Medulla oblongata (tissue), 1 donor: ENCODE results near the gene PADI3.
"Not testable (repeated sequence)": the region's sequence is repeated elsewhere in the genome, so short reads cannot be mapped to it uniquely, and the experiment has no call there.

Experiments
- DNase-seq: peaks from one replicate; pipeline ENCODE4 v3.0.0-alpha.2; 2015; ENCODE audit errors: extremely low spot score

The PADI3 gene

GRCh38 chr1:17241780-17242074, 7.2 kb upstream of the PADI3 start:
- not testable (repeated sequence) for DNase-seq

GRCh38 chr1:17243274-17243673, 5.6 kb upstream of the PADI3 start:
- no peak for DNase-seq

- DNase-seq, result no peak
Observed at GRCh38 chr1:17244821-17245740, 3.8 kb upstream of the PADI3 start.

DNA sequence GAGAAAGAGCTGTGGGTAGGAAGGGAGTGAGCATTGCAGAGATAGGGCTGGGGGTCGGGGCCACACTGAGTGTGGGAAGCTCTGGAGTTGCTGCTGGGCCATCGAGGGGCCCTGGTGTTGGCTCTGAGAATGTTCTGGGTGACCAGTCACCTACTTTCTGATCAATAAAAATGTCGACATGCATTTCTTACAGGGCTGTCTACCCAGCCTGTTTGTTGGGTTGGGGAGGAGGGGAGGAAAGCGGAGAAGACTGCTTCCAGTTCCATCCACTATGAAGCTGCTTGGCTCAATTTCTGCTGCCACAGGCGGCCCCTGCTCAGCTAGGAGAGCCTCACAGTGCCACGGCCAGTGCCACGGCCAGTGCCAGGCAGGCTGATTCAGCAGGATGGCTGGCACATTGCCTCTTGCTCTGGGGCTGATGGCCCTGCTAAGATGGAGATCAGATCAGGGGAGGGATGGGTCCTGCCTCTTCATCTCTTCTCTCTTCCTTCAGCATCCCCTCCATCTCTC, 3.0 kb upstream of the PADI3 start:
- no peak for DNase-seq

DNA sequence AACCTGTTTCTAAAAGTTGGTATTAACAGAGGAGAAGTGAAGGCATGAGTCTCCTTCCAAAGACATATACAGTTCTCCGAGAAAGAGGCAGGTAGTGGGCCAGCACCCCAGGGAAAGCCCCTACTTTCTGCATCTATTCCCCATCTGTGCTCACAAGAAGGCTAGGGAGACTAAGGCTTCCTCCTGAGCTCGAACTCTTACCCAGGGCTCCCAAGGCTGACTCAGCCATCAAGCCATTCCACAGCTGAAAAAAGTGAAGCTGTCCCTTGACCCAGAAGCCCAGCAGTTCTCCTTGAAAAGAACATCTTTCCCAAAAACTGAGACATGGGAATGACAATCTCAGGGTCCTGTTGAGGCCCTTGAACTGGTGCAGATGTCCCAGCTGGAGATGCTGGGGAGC, 1.9 kb upstream of the PADI3 start:
- no peak for DNase-seq

DNA sequence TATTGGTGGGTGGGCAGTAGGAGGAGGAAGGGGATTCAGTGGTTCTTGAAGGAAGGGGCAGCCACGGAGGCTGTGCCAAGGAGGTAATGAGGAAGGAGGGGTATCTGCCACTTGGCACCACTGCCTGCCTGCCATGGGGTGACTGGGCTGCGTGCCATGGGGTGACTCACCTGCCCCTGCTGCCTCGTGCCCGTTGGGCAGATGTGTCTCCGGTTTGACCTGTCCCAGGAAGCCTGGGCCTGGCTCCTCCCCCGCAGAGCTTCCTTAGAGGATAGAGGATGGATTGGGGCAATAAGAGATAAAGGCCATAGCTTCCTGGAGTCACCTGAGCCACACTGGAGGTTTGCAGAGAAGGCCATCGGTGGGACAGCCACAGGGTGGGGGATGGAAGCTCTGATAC, 1.7 kb downstream of the PADI3 start:
- no peak for DNase-seq

- no peak for DNase-seq
Observed at GRCh38 chr1:17251246-17251645, 2.3 kb downstream of the PADI3 start.

DNA sequence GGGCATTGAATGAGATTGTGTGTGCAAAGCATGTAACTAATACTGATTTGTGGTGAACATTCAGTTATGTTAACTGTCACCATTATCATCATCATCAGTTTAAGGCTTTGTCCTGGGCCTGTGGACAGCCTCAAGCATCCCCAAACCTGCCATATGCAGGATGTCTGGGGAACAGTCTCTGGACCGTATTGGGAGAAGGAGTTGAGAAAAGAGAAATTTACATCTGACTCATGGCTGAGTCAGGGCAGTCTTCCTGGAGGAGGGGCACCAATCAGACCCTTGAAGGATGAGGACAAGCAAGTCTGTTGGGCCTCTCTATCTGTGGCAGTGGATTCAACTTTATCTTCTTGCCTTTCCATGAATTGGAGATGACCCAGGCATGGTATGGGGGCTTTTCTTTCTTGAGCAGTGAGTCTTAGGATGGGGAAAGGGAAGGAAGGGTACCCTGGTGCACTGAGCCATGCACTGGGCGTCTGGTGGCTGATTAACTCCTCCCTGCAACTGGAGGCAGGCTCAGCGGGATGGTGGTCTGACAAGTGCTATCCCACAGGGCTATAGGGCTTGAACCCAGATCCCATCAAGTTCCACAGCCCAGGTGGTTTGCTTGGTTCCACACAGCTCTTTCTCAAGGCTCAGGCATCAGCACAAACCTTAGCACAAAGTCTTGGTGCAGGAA, 2.9 kb downstream of the PADI3 start:
- no peak for DNase-seq

DNA sequence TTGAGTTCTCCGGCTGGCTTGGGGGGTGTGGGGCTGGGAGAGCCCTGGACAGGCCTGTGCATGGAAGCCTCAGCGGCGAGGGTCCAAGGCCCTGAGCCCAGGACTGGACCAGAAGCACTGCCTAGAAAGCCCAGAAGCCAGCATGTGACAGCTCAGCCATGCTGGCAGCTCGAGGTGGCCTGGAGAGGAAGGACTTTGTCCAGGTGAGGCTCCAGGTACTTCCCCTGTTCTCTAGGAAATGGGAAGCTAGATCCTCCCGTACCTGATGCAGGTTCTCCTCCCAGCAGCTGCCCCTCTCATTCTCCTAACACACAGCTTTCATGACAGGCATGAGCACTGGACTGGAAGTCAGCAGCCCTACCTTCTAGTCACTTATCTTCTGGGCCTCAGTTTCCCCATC, 6.4 kb downstream of the PADI3 start:
- no peak for DNase-seq

GRCh38 chr1:17258116-17258757, 9.3 kb downstream of the PADI3 start:
- DNase-seq, result no peak

- no peak for DNase-seq
Observed at GRCh38 chr1:17258758-17259130, 9.8 kb downstream of the PADI3 start.

DNA sequence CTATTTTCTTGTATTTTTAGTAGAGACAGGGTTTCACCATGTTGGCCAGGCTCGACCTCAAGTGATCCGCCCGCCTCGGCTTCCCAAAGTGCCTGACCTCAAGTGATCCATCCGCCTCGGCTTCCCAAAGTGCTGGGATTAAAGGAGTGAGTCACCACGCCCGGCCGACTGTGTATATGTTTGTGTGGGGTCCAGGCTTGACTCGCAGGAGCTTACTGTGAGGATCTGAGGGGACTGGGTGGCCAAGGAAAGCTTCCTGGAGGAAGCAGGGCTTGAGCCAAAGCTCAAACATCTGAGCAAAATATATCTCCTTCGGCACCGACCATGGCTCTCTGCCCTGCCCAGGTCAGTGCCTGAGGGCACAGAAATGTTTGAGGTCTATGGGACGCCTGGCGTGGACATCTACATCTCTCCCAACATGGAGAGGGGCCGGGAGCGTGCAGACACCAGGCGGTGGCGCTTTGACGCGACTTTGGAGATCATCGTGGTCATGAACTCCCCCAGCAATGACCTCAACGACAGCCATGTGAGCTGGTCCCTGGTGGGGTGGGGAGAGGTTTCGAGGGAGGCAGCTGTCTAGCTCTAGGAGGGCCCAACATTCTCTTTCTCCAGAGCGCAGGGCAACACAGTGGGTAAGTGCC, 10.5 kb downstream of the PADI3 start:
- DNase-seq, result no peak

- no peak for DNase-seq
Observed at GRCh38 chr1:17260264-17260663, 11.4 kb downstream of the PADI3 start.

DNA sequence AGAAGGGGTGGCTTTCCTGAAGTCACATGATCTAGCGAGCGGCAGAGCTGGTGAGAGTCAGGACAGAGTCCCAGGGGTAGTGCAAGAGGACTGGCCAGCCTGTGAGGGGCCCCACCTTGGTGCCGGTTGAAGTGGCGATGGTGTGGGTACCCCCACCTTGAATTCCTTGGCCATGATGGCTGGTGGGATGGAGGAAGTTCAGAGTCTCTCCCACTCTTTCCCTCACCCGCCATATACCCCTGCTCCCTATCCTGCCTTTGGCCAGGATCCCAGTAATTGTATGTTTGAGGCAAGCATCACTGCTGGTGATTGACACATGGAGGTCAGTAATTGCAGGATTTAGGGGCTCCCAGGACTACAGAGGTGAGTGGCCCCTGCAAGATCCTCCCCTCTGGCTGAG, 11.8 kb downstream of the PADI3 start:
- DNase-seq, result no peak

DNA sequence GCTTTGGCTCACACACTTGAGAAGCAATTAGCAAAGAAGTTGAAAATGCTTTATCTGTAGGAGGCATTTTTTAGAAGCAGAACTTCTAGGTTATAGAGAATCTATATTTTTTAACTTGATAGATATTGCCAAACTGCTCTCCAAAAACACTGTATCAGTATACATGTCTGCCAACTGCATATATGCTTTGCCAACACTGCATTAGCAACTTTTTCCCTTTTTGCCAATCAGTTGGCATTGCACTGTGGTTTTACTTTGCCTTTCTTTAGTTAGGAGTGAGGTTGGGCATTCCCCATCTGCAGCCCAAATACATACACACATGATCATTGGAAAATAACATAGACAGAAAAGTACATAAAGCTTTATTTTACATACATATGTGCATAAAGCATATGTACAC, 15.0 kb downstream of the PADI3 start:
- no peak for DNase-seq

- no peak for DNase-seq
Observed at GRCh38 chr1:17264470-17264869, 15.6 kb downstream of the PADI3 start.

DNA sequence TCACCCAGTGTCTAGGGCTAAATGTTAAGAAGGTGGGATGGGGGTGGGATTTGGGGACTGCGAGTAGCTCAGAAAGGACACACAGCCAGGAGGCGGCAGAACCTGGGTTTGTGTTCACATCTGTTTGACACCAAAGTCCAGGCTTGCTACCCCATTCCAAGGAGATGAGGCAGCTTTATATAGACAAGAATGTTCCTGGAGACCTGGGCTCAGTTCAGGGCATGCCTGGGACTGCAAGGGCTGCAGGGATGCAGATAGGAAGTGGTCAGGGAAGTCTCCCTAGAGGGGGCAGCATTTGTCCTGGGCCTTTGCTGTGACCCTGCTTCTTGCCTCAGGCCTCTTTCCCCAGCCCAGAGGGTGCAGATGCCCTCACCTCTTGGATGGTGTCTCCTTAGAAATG, 16.3 kb downstream of the PADI3 start:
- no peak for DNase-seq

DNA sequence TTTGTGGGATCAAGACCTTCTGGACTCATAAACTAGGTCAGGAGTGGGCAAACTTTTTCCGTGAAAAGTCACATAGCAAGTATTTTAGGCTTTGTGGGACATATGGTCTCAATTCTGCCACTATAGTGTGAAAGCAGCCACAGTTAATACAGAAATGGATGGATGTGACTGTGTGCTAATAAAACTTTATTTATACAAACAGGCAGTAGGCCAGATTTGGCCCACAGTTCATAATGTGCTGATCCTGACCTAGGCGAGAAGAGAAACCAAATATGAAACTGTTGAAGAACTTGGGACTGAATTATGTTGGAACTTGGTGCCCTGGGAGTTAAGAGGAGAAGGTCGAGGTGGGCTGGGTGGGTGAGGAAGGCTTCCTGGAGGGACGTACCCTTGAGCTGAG, 17.1 kb downstream of the PADI3 start:
- no peak for DNase-seq

DNA sequence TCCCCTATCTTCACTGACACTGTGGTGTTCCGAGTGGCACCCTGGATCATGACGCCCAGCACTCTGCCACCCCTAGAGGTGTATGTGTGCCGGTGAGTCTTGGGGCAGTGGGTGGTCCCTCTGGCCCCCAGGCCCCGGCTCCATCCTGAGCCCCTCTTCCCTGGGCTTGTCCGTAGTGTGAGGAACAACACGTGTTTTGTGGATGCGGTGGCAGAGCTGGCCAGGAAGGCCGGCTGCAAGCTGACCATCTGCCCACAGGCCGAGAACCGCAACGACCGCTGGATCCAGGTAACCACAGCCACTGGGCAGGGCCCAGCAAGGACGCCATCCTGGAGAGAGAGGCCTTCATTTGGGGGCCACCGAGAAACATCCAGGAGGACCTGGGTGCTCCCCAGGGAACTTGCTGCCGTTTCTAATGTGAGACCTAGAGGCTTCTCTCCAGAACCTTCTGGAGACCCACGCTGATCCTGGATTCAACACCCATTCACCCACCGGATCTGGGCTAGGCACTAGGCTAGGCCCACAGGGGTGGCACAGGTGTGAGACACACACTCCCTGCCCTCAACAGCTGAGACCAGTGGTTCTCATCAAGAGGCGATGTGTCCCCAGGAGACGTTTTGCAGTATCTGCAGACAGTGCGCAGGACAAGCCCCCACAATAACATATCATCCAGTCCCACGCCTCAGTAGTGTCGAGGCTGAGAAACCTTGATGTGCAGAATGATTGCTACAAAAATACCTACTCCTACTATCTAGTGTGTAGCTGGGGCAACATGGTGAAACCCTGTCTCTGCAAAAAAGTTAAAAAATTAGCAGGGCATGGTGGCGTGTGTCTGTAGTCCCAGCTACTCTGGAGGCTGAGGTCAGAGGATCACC, 22.2 kb downstream of the PADI3 start:
- no peak for DNase-seq

DNA sequence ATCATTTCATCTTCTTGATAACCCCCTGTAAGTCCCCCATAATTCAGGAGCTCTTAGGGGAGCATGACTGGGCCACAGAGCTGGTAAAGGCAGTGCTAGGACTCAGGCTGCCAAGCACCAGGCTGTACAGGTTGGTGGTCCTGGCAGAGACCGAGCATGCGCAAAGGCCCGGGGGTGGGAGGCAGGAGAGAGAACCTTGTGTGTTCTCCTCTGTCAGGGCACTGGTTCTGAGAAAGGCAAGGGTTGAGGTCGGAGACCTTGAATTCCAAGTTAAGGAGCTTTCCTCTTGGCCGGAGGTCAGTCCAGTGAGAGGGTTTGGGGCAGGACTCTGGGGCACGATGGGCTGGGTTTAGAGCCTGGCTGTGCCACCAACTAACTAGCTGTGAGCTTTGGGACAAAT, 23.2 kb downstream of the PADI3 start:
- DNase-seq, result no peak

- DNase-seq, result no peak
Observed at GRCh38 chr1:17272646-17273045, 23.7 kb downstream of the PADI3 start.
